Fibroblast of villous mesenchyme (primary cell): ENCODE data around the gene RNU5B-1. TPM values are rescaled to one million over a fixed set of nuclear protein-coding genes. Genes with fewer than 3 reads are reported as not detected.

ENCODE experiments used
- DNase-seq: peaks from one replicate; pipeline ENCODE4 v3.0.0-alpha.2; 2010; ENCODE audit warnings: low read depth
- H3K4me3 ChIP-seq: 2 replicates; pipeline ENCODE4 v1.5.1; 2011; ENCODE audit warnings: low read depth, mild to moderate bottlenecking, low read length
- CTCF ChIP-seq: IDR thresholded peaks from 2 replicates; pipeline ENCODE4 v1.5.1; 2012; ENCODE audit warnings: low read depth, mild to moderate bottlenecking, low read length; ENCODE audit not compliant: insufficient read depth
- total RNA-seq: library from RNA; depleted of rRNA; stranded (reverse); fragments of >200 nt; gene quantifications from 2 replicates; pipeline ENCODE4 v1.2.3, GENCODE V29; 2012

The RNU5B-1 gene
- total RNA-seq, 1 donor: not detected

DNA sequence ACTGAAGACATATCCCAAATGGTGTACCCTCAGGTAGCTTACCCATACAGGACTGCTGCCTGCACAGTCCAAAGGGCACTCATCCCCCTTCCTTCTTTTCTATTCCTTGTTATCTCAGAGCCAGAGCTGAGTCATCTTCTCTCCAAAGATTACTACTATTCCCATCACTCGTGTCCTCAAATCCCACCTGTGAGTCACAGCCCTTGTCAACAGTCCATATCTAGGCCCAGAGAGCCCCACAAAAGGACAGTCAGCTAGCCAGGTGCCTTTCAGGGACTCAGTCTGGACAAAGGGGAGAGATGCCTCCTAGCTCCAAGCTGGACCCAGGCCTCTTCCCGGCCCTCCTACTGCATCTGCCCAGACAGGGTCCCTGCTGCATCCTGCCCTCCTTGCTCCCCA is 28.8 kb upstream of the RNU5B-1 start:
- no peak overlapping the region for H3K4me3 ChIP-seq
- TF ChIP-seq CTCF: no peak
- DNase-seq: peak; percentile 60

- TF ChIP-seq CTCF: no peak
- H3K4me3 ChIP-seq: no peak overlapping the region
- DNase-seq: no peak
Measured at GRCh38 chr15:65277015-65277414, 27.5 kb upstream of the RNU5B-1 start.

DNA sequence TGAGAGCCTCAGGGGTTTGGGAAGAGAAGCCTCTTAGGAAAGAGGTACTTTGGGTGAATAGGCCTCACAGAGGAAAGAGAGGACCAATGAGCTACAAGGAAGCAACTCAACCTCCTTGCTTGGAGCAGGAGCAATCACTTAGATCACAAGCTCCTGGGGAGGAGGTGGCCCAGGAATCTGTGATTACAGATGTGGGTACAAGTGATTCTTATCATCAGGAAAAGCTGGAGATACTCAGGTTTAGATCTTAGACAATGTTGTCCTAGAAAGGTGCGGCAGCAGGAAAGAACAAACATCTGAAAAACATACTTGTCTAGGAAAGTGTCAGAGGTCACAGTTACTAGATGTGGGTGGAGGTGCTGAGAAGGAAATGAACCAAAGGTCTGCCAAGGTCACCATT is 26.0 kb upstream of the RNU5B-1 start:
- TF ChIP-seq CTCF: no peak
- no peak for DNase-seq
- no peak overlapping the region for H3K4me3 ChIP-seq

GRCh38 chr15:65285291-65286068 is 19.0 kb upstream of the RNU5B-1 start:
- DNase-seq: peak; percentile 37

GRCh38 chr15:65286069-65286703 is 18.3 kb upstream of the RNU5B-1 start:
- peak overlapping the region; percentile 72 for H3K4me3 ChIP-seq
- TF ChIP-seq CTCF: no peak
- DNase-seq: peak; percentile 20

More at GRCh38 chr15:65285291-65286068, 19.0 kb upstream of the RNU5B-1 start:
- TF ChIP-seq CTCF: no peak
- peak overlapping the region; percentile 72 for H3K4me3 ChIP-seq

GRCh38 chr15:65286704-65287519 is 17.6 kb upstream of the RNU5B-1 start, which contains the start of gene PARP16:
Gene PARP16, minus strand, starts transcription at chr15:65286883. Its CDS starts 457 bp downstream, at chr15:65286426.
- DNase-seq: peak; percentile 82
- H3K4me3 ChIP-seq: peak within 1 kb of the TSS; percentile 72
- peak; percentile 28 for TF ChIP-seq CTCF
